ENCODE results near the gene RAB8A.

DNA sequence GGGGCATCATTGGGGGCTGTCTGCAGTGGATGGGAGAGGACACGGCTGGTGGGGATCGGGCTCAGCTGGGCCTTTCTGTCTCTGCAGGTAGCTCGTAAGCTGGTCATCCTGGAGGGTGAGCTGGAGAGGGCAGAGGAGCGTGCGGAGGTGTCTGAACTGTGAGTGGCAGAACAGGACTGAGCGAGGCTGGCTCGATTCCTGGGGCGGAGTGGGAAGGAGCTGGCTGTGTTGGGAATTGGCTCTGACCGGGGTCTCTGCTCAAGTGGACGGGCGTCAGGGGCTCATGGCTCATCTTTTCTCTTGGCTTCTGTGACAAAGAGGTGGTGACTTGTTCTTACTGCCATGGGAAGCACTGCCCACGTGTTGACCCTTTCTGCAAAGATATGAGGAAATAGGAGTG, 23.7 kb upstream of the RAB8A start:
- TF ChIP-seq CTCF (IDR thresholded peaks at IDR 0.05) (no peak), POLR2A (IDR thresholded peaks at IDR 0.05) (no peak)

Data from thyroid gland (tissue), 4 donors.